Gastrocnemius medialis (tissue), 4 donors: Measurements from ENCODE around the gene FBXW4. TPM values are rescaled to one million over a fixed set of nuclear protein-coding genes. Genes with fewer than 3 reads are reported as not detected.

ENCODE experiments used
- ATAC-seq, 2 donors: fragments of 150-250 bp; one replicate each; pipeline ENCODE4 v1.9.1; 2016
- DNase-seq, 2 donors: peaks; one replicate each; pipeline ENCODE4 v3.0.0-alpha.2; 2019
- H3K27ac ChIP-seq, 4 donors: fragments of 200-600 bp; sonication (generic); 1 replicate in 1 of 4; 2 replicates in 3 of 4; pipeline ENCODE4 v1.5.1; 2016 to 2018; ENCODE audit warnings: mild to moderate bottlenecking in 2 of 4, moderate library complexity in 1 of 4
- H3K27me3 ChIP-seq, 3 donors: fragments of 200-600 bp; sonication (generic) in 2 of 3; 1 replicate in 1 of 3; 2 replicates in 2 of 3; pipeline versions ENCODE4 v1.5.1 to v1.6.0; 2016 to 2019; ENCODE audit warnings: mild to moderate bottlenecking in 1 of 3, moderate library complexity in 1 of 3
- H3K36me3 ChIP-seq, 2 donors: fragments of 200-600 bp; sonication (generic) in 1 of 2; one replicate each; pipeline ENCODE4 v1.5.1; 2017 to 2018
- H3K4me1 ChIP-seq, 2 donors: fragments of 200-600 bp; sonication (generic) in 1 of 2; one replicate each; pipeline ENCODE4 v1.5.1; 2016 to 2017; ENCODE audit warnings: mild to moderate bottlenecking in 2 of 2
- H3K4me3 ChIP-seq, 4 donors: fragments of 200-600 bp; sonication (generic) in 3 of 4; 1 replicate in 1 of 4; 2 replicates in 3 of 4; pipeline ENCODE4 v1.5.1; 2016 to 2019; ENCODE audit warnings: mild to moderate bottlenecking in 2 of 4
- H3K9me3 ChIP-seq, 3 donors: fragments of 200-600 bp; sonication (generic) in 2 of 3; 1 replicate in 1 of 3; 2 replicates in 2 of 3; pipeline ENCODE4 v1.5.1; 2016 to 2019
- POLR2A ChIP-seq, 2 donors: fragments of 450-650 bp; IDR thresholded peaks; one replicate each; pipeline ENCODE4 v1.6.1; 2017; ENCODE audit warnings: antibody characterized with exemption in 2 of 2, mild to moderate bottlenecking in 2 of 2, moderate library complexity in 2 of 2
- in situ Hi-C, 4 donors: fragments of 200-750 bp; cut with MboI; loops; one replicate each; pipeline versions ENCODE4 v1.15.0 to v1.8.0; 2017; ENCODE audit warnings: low sequenced_read_pairs in 4 of 4
- intact Hi-C: fragments of 100-400 bp; cut with DNase I; formaldehyde crosslinking; loops from one replicate; pipeline ENCODE4 v1.15.1; 2023; ENCODE audit warnings: low total_unique reads
- total RNA-seq, 4 donors: library from RNA; depleted of rRNA; stranded (reverse); fragments of >200 nt; gene quantifications; one replicate each; pipeline versions ENCODE4 v1.1.0 to v1.2.3, GENCODE V29; 2016
- TF ChIP-seq, protein P1 (sequence below), 5 experiments: fragments of 450-650 bp in 3 of 5; fragments of 200-600 bp in 2 of 5; sonication (generic) in 2 of 5; IDR thresholded peaks in 4 of 5; conservative IDR thresholded peaks in 1 of 5; 1 replicate in 4 of 5; 2 replicates in 1 of 5; pipeline ENCODE4 v1.5.1; 2016 to 2019; ENCODE audit warnings: antibody characterized with exemption in 5 of 5, mild to moderate bottlenecking in 3 of 5, moderate library complexity in 3 of 5

The FBXW4 gene
- total RNA-seq, 4 donors from 2014 or later = 43.1 to 72.6 (median 70.2) TPM

- in situ Hi-C loops = no loop called here
- DNase-seq (no peak), ATAC-seq (no peak)
- H3K4me3 ChIP-seq = peak overlapping the region; percentile 65 to 95 (median 92)
- peaks cover 0 to 13% of the 10 kb centered on the region in 2 donors for H3K36me3 ChIP-seq
- H3K4me1 ChIP-seq = peaks cover 19% of the 10 kb centered on the region in 2 donors
- no peak overlapping the region for H3K27ac ChIP-seq
- no peaks in the 10 kb centered on the region for H3K9me3 ChIP-seq
- H3K27me3 ChIP-seq = no peaks in the 10 kb centered on the region
- intact Hi-C loops = loop anchor here (5.0 kb wide), 1 partner anchor 1808 kb away; the partner anchor contains the start of genes ATP5MK and PDCD11
- TF ChIP-seq, protein P1, sequence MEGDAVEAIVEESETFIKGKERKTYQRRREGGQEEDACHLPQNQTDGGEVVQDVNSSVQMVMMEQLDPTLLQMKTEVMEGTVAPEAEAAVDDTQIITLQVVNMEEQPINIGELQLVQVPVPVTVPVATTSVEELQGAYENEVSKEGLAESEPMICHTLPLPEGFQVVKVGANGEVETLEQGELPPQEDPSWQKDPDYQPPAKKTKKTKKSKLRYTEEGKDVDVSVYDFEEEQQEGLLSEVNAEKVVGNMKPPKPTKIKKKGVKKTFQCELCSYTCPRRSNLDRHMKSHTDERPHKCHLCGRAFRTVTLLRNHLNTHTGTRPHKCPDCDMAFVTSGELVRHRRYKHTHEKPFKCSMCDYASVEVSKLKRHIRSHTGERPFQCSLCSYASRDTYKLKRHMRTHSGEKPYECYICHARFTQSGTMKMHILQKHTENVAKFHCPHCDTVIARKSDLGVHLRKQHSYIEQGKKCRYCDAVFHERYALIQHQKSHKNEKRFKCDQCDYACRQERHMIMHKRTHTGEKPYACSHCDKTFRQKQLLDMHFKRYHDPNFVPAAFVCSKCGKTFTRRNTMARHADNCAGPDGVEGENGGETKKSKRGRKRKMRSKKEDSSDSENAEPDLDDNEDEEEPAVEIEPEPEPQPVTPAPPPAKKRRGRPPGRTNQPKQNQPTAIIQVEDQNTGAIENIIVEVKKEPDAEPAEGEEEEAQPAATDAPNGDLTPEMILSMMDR (IDR thresholded peaks at IDR 0.05 in 4 of 5, conservative IDR thresholded peaks at IDR 0.05 in 1 of 5) = no peak
- no peak for TF ChIP-seq POLR2A (IDR thresholded peaks at IDR 0.05)
These were observed 106.1 kb downstream of the FBXW4 start for GRCh38 chr10:101588879-101589278.

DNA sequence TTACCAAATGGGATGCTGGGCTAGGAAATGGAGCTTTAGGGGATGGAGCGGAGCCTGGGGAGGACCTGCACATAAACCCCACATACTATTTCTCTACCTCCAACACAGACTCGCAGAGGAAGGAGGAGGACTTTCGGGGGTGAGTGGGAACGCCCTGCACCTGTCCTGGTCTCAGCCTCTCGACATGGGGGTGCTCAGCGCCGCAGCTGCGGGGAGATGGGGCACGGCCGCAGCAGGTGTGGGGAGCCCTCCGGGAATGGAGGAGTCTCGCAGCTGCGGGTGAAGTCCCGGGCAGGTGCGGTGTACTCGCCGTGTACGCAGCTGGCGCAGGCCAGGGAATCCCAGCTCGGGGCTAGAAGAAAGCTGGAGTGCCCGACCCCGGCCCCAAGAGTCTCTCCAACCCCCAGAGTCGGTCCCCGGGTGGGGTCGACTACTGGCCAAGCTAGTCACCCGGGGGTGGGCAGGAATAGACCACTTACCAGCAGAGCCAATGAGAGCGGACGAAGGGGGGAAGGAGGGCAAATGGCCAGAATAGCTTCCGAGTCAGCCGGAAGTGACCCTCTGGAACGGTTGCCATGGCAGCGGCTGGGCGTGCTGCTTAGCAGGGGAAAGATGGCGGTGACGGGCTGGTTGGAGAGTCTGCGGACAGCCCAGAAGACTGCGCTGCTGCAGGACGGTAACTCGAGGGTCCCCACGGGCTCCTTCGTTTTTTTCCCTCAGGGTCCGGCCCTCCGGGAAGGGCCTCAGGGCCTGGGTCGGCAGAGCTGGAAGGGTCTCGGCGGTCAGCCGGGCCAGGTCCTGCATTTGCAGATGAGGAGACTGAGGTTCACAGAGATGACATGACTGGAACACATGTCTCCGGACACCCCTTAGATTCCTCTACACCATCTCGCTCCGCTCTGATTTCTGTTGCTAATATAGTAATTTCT, 107.0 kb downstream of the FBXW4 start, which contains the start of the genes DPCD and POLL:
TSS of gene DPCD (plus strand) at position 597 of the 929 bp plus-strand sequence. CDS start at position 613, 16 bp downstream.
TSS of gene POLL (minus strand) at position 533 of the 929 bp plus-strand sequence. CDS start 897 bp downstream, outside the sequence.
- intact Hi-C loops = loop anchor here (5.0 kb wide), 1 partner anchor 1809 kb away; the partner anchor contains the start of genes ATP5MK and PDCD11
- in situ Hi-C loops = no loop called here
- ATAC-seq = peak; percentile 99
- Histone ChIP-seq H3K36me3 (peaks cover 0 to 22% of the 10 kb centered on the region in 2 donors), H3K27me3 (no peaks in the 10 kb centered on the region), H3K4me3 (peak within 1 kb of the TSS; percentile 65 to 95 (median 92)), H3K27ac (peak within 1 kb of the TSS; percentile 68 to 87 (median 81)), H3K9me3 (no peaks in the 10 kb centered on the region), H3K4me1 (peaks cover 19% of the 10 kb centered on the region in 2 donors)
- peak; percentile 94 to 95 for DNase-seq
- TF ChIP-seq POLR2A (IDR thresholded peaks at IDR 0.05) = peak in 1 of 2 donors; percentile 23
- TF ChIP-seq, protein P1 (IDR thresholded peaks at IDR 0.05 in 4 of 5, conservative IDR thresholded peaks at IDR 0.05 in 1 of 5) = no peak

- in situ Hi-C loops = no loop called here
- no peak for TF ChIP-seq POLR2A (IDR thresholded peaks at IDR 0.05)
- TF ChIP-seq, protein P1 (IDR thresholded peaks at IDR 0.05 in 4 of 5, conservative IDR thresholded peaks at IDR 0.05 in 1 of 5) = no peak
- ATAC-seq (no peak), DNase-seq (no peak)
- Histone ChIP-seq H3K27ac (no peak overlapping the region), H3K4me3 (no peak overlapping the region), H3K4me1 (peaks cover 19% of the 10 kb centered on the region in 2 donors), H3K27me3 (no peaks in the 10 kb centered on the region), H3K9me3 (no peaks in the 10 kb centered on the region), H3K36me3 (peaks cover 0 to 43% of the 10 kb centered on the region in 2 donors)
- intact Hi-C loops = loop anchor here (5.0 kb wide), 1 partner anchor 1811 kb away; the partner anchor contains the start of genes ATP5MK and PDCD11
These were observed 109.1 kb downstream of the FBXW4 start for GRCh38 chr10:101585841-101586240.

DNA sequence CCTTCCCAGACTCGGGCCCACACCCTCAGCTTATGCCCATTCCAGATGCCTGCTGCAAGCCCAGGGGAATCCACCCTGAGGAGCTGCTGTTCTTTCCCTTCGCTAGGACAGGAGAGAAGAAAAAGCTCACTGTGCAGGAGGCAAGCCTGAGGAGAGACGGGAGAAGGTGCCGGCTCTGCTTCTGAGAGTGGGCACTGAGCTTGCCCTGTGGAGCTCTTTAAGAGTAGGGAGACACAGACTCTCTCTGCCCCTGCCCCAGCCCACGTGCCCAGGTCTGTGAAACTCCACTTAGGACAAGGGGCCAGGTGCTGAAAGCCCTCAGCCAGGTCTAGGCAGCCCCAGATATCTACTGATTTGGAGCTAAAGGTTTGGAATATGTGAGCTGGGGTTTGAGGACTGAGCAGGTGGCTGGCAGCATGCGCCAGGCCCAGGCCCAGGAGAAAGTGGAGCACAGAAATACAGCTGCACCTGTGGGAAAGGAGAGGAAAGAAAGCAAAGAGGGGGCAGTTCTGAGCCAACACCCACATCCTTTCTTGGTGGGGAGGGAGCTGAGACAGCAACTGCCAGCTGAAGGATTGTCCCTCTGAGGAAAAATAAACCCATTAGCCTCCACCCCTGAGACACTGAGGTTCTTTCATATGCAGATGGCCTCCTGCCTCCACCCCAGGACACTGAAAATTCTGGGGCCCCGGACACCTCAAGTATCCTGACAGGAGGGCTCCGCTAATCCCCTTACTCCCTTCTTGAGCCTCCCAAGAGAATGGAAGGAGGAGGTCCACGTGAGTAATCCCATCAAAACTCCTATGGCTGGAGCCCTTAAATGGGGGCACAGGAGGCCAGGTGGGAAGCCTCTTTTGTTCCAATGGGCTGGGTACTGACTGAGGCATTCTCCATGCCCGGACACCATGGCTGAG, 114.2 kb downstream of the FBXW4 start:
- Histone ChIP-seq H3K36me3 (peaks cover 0 to 73% of the 10 kb centered on the region in 2 donors), H3K27me3 (no peaks in the 10 kb centered on the region), H3K4me1 (no peaks in the 10 kb centered on the region), H3K4me3 (no peak overlapping the region), H3K9me3 (no peaks in the 10 kb centered on the region), H3K27ac (no peak overlapping the region)
- in situ Hi-C loops (no loop called here), intact Hi-C loops (no loop called here)
- no peak for DNase-seq
- no peak for ATAC-seq
- TF ChIP-seq, protein P1 (IDR thresholded peaks at IDR 0.05 in 4 of 5, conservative IDR thresholded peaks at IDR 0.05 in 1 of 5) = no peak
- TF ChIP-seq POLR2A (IDR thresholded peaks at IDR 0.05) = no peak
